NCI-H446 treated with DMSO at 0.1 percent for 48 hours (cell line): ENCODE data around the gene FBXO17.
A peak's percentile ranks its signal among the peaks of the same experiment; 100 is the strongest.

Experiments used
- DNase-seq: peaks from one replicate; lab custom pipeline; 2025; lab: John Stamatoyannopoulos, UW

FBXO17 gene

GRCh38 chr19:38915329-38916321 lies 59.9 kb downstream of the FBXO17 start:
- no peak for DNase-seq

GRCh38 chr19:38913958-38914357 lies 61.6 kb downstream of the FBXO17 start:
- no peak for DNase-seq

- DNase-seq: no peak
Measured at GRCh38 chr19:38912600-38913514, 62.7 kb downstream of the FBXO17 start.

GRCh38 chr19:38911388-38912001 lies 64.0 kb downstream of the FBXO17 start:
- DNase-seq: no peak

GRCh38 chr19:38910488-38910887 lies 65.1 kb downstream of the FBXO17 start:
- DNase-seq: no peak

GRCh38 chr19:38908911-38909310 lies 66.6 kb downstream of the FBXO17 start:
- DNase-seq: no peak

GRCh38 chr19:38907670-38908069 lies 67.9 kb downstream of the FBXO17 start:
- DNase-seq: no peak

GRCh38 chr19:38907227-38907626 lies 68.3 kb downstream of the FBXO17 start:
- no peak for DNase-seq

GRCh38 chr19:38905620-38906019 lies 69.9 kb downstream of the FBXO17 start:
- no peak for DNase-seq

- no peak for DNase-seq
Measured at GRCh38 chr19:38904581-38905539, 70.7 kb downstream of the FBXO17 start.

- no peak for DNase-seq
Measured at GRCh38 chr19:38901683-38902082, 73.9 kb downstream of the FBXO17 start.

- no peak for DNase-seq
Measured at GRCh38 chr19:38900743-38901190, 74.8 kb downstream of the FBXO17 start.

GRCh38 chr19:38900202-38900629 lies 75.3 kb downstream of the FBXO17 start:
- DNase-seq: no peak

- peak; percentile 100 for DNase-seq
Measured at GRCh38 chr19:38899447-38900201, 75.9 kb downstream of the FBXO17 start, which contains the start of the genes NFKBIB and SIRT2. NFKBIB (plus strand) TSS chr19:38899969; CDS start chr19:38900033, 64 bp downstream. SIRT2 (minus strand) TSS chr19:38899618; CDS start chr19:38899521, 97 bp downstream.

- DNase-seq: no peak
Measured at GRCh38 chr19:38898788-38899446, 76.6 kb downstream of the FBXO17 start.

- no peak for DNase-seq
Measured at GRCh38 chr19:38894968-38895367, 80.6 kb downstream of the FBXO17 start.

- DNase-seq: no peak
Measured at GRCh38 chr19:38893341-38893771, 82.2 kb downstream of the FBXO17 start.

GRCh38 chr19:38892841-38893240 lies 82.7 kb downstream of the FBXO17 start:
- no peak for DNase-seq

GRCh38 chr19:38891771-38892170 lies 83.8 kb downstream of the FBXO17 start:
- no peak for DNase-seq
